HCT116 (cell line): ENCODE data around the gene TMEM125. TPM values are rescaled to one million over a fixed set of nuclear protein-coding genes. Genes with fewer than 3 reads are reported as not detected.

Experiments
- ATAC-seq: fragments of 200-7000 bp; cut with Tn5 transposase; 2 replicates; pipeline ENCODE4 v1.9.1; 2020; ENCODE audit warnings: mild to moderate bottlenecking, moderate library complexity
- BruUV-seq: library from RNA; stranded (reverse); fragments of 400-500 nt; replicated peaks from 2 replicates; lab custom pipeline; 2021; lab: Mats Ljungman, UMichigan
- CTCF ChIA-PET: fragments of 300-600 bp; sonication (Branson Sonifier 250); formaldehyde crosslinking; loops from one replicate; lab custom pipeline; 2021; ENCODE audit warnings: antibody characterized with exemption; lab: Charles Lee
- POLR2A ChIA-PET: fragments of 300-600, 350-600 bp; sonication (Branson Sonifier 250); formaldehyde crosslinking; loops from one replicate; lab custom pipeline; 2021; ENCODE audit warnings: antibody characterized with exemption; lab: Charles Lee
- RAD21 ChIA-PET, 2 experiments: fragments of 300-600 bp; sonication (Branson Sonifier 250); formaldehyde crosslinking; loops; one replicate each; lab custom pipeline; 2023; ENCODE audit warnings: low total read pairs in 2 of 2; ENCODE audit not compliant: uncharacterized antibody in 2 of 2, unreplicated experiment in 2 of 2, low non-redundant PET in 1 of 2; lab: Charles Lee
- DNase-seq: peaks from one replicate; pipeline ENCODE4 v3.0.0-alpha.2; 2010; ENCODE audit warnings: low read depth, low spot score
- H2AFZ ChIP-seq: fragments of 200-600 bp; shearing (Covaris generic), sonication (generic); 2 replicates; pipeline ENCODE4 v1.6.1; 2017; ENCODE audit warnings: low read depth, mixed run types, mixed read lengths, antibody characterized with exemption, low read length; ENCODE audit not compliant: poor library complexity, severe bottlenecking
- H3K27ac ChIP-seq: 2 replicates; pipeline ENCODE4 v1.5.1; 2012; ENCODE audit warnings: low read depth, low read length
- H3K27me3 ChIP-seq: fragments of 200-600 bp; sonication (generic); 2 replicates; pipeline ENCODE4 v1.6.1; 2016; ENCODE audit warnings: mixed run types, low read length, mixed read lengths; ENCODE audit not compliant: insufficient read depth
- H3K36me3 ChIP-seq, 2 experiments: fragments of 200-500 bp in 1 of 2; fragments of 200-600 bp in 1 of 2; sonication (Bioruptor generic) in 1 of 2; sonication (generic) in 1 of 2; 2 replicates each; pipeline versions ENCODE4 v1.5.1 to v1.6.1; 2014 to 2016; ENCODE audit warnings: low read length in 2 of 2, inconsistent platforms in 1 of 2, mixed read lengths in 1 of 2, mixed run types in 1 of 2; ENCODE audit not compliant: insufficient read depth in 2 of 2, control insufficient read depth in 1 of 2
- H3K4me1 ChIP-seq, 2 experiments: fragments of 200-600 bp in 1 of 2; sonication (generic) in 1 of 2; 2 replicates each; pipeline versions ENCODE4 v1.5.1 to v1.6.1; 2012 to 2017; ENCODE audit warnings: low read length in 2 of 2, inconsistent platforms in 1 of 2, mild to moderate bottlenecking in 1 of 2, mixed read lengths in 1 of 2, mixed run types in 1 of 2, moderate library complexity in 1 of 2; ENCODE audit not compliant: insufficient read depth in 2 of 2, control insufficient read depth in 1 of 2
- H3K4me2 ChIP-seq: fragments of 200-600 bp; sonication (generic); 2 replicates; pipeline ENCODE4 v1.6.1; 2017; ENCODE audit warnings: mixed run types, low read length, mixed read lengths
- H3K4me3 ChIP-seq, 2 experiments: fragments of 200-600 bp in 1 of 2; sonication (generic) in 1 of 2; replicated peaks in 1 of 2; 2 replicates each; pipeline ENCODE4 v1.5.1; 2011 to 2016; ENCODE audit warnings: low read length in 2 of 2, control low read depth in 1 of 2, low read depth in 1 of 2, mild to moderate bottlenecking in 1 of 2, mixed read lengths in 1 of 2, mixed run types in 1 of 2
- H3K79me2 ChIP-seq: fragments of 200-600 bp; sonication (generic); 2 replicates; pipeline ENCODE4 v1.6.1; 2017; ENCODE audit warnings: mild to moderate bottlenecking, mixed run types, low read length, moderate library complexity, mixed read lengths; ENCODE audit not compliant: insufficient read depth
- H3K9ac ChIP-seq: fragments of 200-600 bp; sonication (generic); 2 replicates; pipeline ENCODE4 v1.6.1; 2016; ENCODE audit warnings: low read length, mixed read lengths
- H3K9me2 ChIP-seq: fragments of 200-600 bp; sonication (generic), shearing (Covaris generic); 2 replicates; pipeline ENCODE4 v1.6.1; 2017; ENCODE audit warnings: mixed run types, mild to moderate bottlenecking, moderate library complexity; ENCODE audit not compliant: insufficient read depth
- H3K9me3 ChIP-seq, 2 experiments: fragments of 200-500 bp in 1 of 2; fragments of 200-600 bp in 1 of 2; sonication (Bioruptor generic) in 1 of 2; sonication (generic) in 1 of 2; 2 replicates each; pipeline ENCODE4 v1.6.1; 2014 to 2017; ENCODE audit warnings: low read length in 2 of 2, mixed read lengths in 2 of 2, inconsistent platforms in 1 of 2, low read depth in 1 of 2, mild to moderate bottlenecking in 1 of 2, mixed run types in 1 of 2, moderate library complexity in 1 of 2; ENCODE audit not compliant: control insufficient read depth in 1 of 2, insufficient read depth in 1 of 2
- H4K20me1 ChIP-seq: fragments of 200-600 bp; sonication (generic), shearing (Covaris generic); 2 replicates; pipeline ENCODE4 v1.6.1; 2017; ENCODE audit warnings: mixed run types, mild to moderate bottlenecking, moderate library complexity; ENCODE audit not compliant: insufficient read depth
- EZH2phosphoT487 ChIP-seq: fragments of 200-600 bp; IDR thresholded peaks from 2 replicates; pipeline ENCODE4 v1.6.1; 2018; ENCODE audit warnings: antibody characterized with exemption, borderline replicate concordance
- MAX ChIP-seq: IDR thresholded peaks from 2 replicates; pipeline ENCODE4 v1.6.1; 2012
- POLR2A ChIP-seq: IDR thresholded peaks from 2 replicates; pipeline ENCODE4 v1.7.0; 2011; ENCODE audit warnings: borderline replicate concordance; ENCODE audit not compliant: insufficient read depth, insufficient read length; ENCODE audit errors: extremely low read depth
- POLR2AphosphoS5 ChIP-seq: IDR thresholded peaks from 2 replicates; pipeline ENCODE4 v1.6.1; 2011; ENCODE audit warnings: mild to moderate bottlenecking, low read depth, low read length, moderate library complexity
- RAD21 ChIP-seq: IDR thresholded peaks from 2 replicates; pipeline ENCODE4 v1.6.1; 2012; ENCODE audit warnings: low read depth, mild to moderate bottlenecking
- SIN3A ChIP-seq: IDR thresholded peaks from 2 replicates; pipeline ENCODE4 v1.6.1; 2012; ENCODE audit warnings: low read depth
- SP1 ChIP-seq: IDR thresholded peaks from 2 replicates; pipeline ENCODE4 v1.6.1; 2012; ENCODE audit warnings: low read depth
- YY1 ChIP-seq: IDR thresholded peaks from 2 replicates; pipeline ENCODE4 v1.6.1; 2011; ENCODE audit warnings: low read length, low read depth, moderate library complexity, mild to moderate bottlenecking; ENCODE audit not compliant: insufficient replicate concordance; ENCODE audit errors: extremely low read depth
- ZBTB33 ChIP-seq: IDR thresholded peaks from 2 replicates; pipeline ENCODE4 v1.6.1; 2011; ENCODE audit warnings: mild to moderate bottlenecking, low read length, moderate library complexity; ENCODE audit not compliant: insufficient replicate concordance; ENCODE audit errors: extremely low read depth
- intact Hi-C: fragments of 100-400 bp; cut with micrococcal nuclease; formaldehyde crosslinking; loops from 2 replicates; pipeline ENCODE4 v1.10.0; 2022
- total RNA-seq: library from RNA; stranded (reverse); gene quantifications from one replicate; pipeline ENCODE4 v1.2.1, GENCODE V29; 2021; ENCODE audit not compliant: unreplicated experiment

TMEM125 gene
- total RNA-seq, 1 experiment from 2014 or later = 13.9 TPM

- TF ChIP-seq POLR2A = no peak
- TF ChIP-seq EZH2phosphoT487 = no peak
- TF ChIP-seq MAX = no peak
- no peak for TF ChIP-seq POLR2AphosphoS5
- no peak for TF ChIP-seq RAD21
- TF ChIP-seq YY1 = no peak
- TF ChIP-seq SIN3A = no peak
Measured at GRCh38 chr1:43307458-43308158, 37.8 kb downstream of the TMEM125 start (continued).

- Histone ChIP-seq H3K27ac (no peak overlapping the region), H3K27me3 (no peaks in the 10 kb centered on the region), H3K9me2 (no peaks in the 10 kb centered on the region), H3K9ac (no peak overlapping the region), H3K9me3 (no peaks in the 10 kb centered on the region), H4K20me1 (no peaks in the 10 kb centered on the region), H3K36me3 (no peaks in the 10 kb centered on the region), H3K4me1 (no peaks in the 10 kb centered on the region; a peak in 1 of 4 replicates), H3K79me2 (no peaks in the 10 kb centered on the region), H3K4me3 (no peak overlapping the region), H2AFZ (no peak overlapping the region), H3K4me2 (no peak overlapping the region)
- ChIA-PET POLR2A (no interaction called here), RAD21 (no interaction called here), CTCF (no interaction called here)
- TF ChIP-seq SP1 (no peak), ZBTB33 (no peak)
- DNase-seq (no peak), ATAC-seq (no peak)
- no TSS peak for BruUV-seq
- intact Hi-C loops = no loop called here
Measured at GRCh38 chr1:43308635-43309404, 39.0 kb downstream of the TMEM125 start.
